ENCODE data around the gene IL4R.
"Not testable (repeated sequence)": the region's sequence is repeated elsewhere in the genome, so short reads cannot be mapped to it uniquely, and the experiment has no call there.

GRCh38 chr16:27272697-27273096 lies 41.1 kb upstream of the IL4R start:
- not testable (repeated sequence) for TF ChIP-seq CTCF (IDR thresholded peaks at IDR 0.05; ENCODE audit: low read length); EZH2 (optimal IDR thresholded peaks at IDR 0.05; ENCODE audit: low read depth, low read length)
